Smooth muscle cell (in vitro differentiated cells): ENCODE measurements around the gene TMEM191B. TPM values are rescaled to one million over a fixed set of nuclear protein-coding genes. Genes with fewer than 3 reads are reported as not detected.
"Not testable (repeated sequence)": the region's sequence is repeated elsewhere in the genome, so short reads cannot be mapped to it uniquely, and the experiment has no call there.

Experiments
- DNase-seq: peaks from one replicate; lab custom pipeline; 2025; ENCODE audit not compliant: unreplicated experiment; lab: John Stamatoyannopoulos, UW
- H2AFZ ChIP-seq: fragments of 200-600 bp; sonication (generic); 2 replicates; pipeline ENCODE4 v1.6.0; 2016; ENCODE audit warnings: antibody characterized with exemption, low read depth, mild to moderate bottlenecking
- H3F3A ChIP-seq: fragments of 200-600 bp; sonication (generic); 2 replicates; pipeline ENCODE4 v1.6.0; 2017; ENCODE audit warnings: antibody characterized with exemption, low read depth
- H3K27ac ChIP-seq: fragments of 200-600 bp; sonication (generic); 2 replicates; pipeline ENCODE4 v1.5.1; 2016; ENCODE audit warnings: low read depth, mild to moderate bottlenecking
- H3K27me3 ChIP-seq: fragments of 200-600 bp; sonication (generic); 2 replicates; pipeline ENCODE4 v1.6.1; 2016; ENCODE audit warnings: low read depth, mild to moderate bottlenecking
- H3K36me3 ChIP-seq: fragments of 200-600 bp; sonication (generic); 2 replicates; pipeline ENCODE4 v1.5.1; 2016; ENCODE audit warnings: low read depth
- H3K4me1 ChIP-seq: fragments of 200-600 bp; sonication (generic); 2 replicates; pipeline ENCODE4 v1.5.1; 2016; ENCODE audit warnings: low read depth
- H3K4me2 ChIP-seq: fragments of 200-600 bp; sonication (generic); 2 replicates; pipeline ENCODE4 v1.6.0; 2016; ENCODE audit warnings: mild to moderate bottlenecking
- H3K4me3 ChIP-seq: fragments of 200-600 bp; sonication (generic); 2 replicates; pipeline ENCODE4 v1.5.1; 2016; ENCODE audit warnings: mild to moderate bottlenecking
- H3K79me2 ChIP-seq: fragments of 200-600 bp; sonication (generic); 2 replicates; pipeline ENCODE4 v1.6.0; 2016; ENCODE audit warnings: low read depth, mild to moderate bottlenecking
- H3K9ac ChIP-seq: fragments of 200-600 bp; sonication (generic); 2 replicates; pipeline ENCODE4 v1.6.0; 2016; ENCODE audit warnings: low read depth
- H3K9me3 ChIP-seq: fragments of 200-600 bp; sonication (generic); replicated peaks from 2 replicates; pipeline ENCODE4 v1.5.1; 2016; ENCODE audit warnings: low read depth
- H4K20me1 ChIP-seq: fragments of 200-600 bp; sonication (generic); 2 replicates; pipeline ENCODE4 v1.6.0; 2016; ENCODE audit warnings: low read depth
- WGBS: methylation state at CpG from one replicate; pipeline ENCODE4 v1.1.7; 2016; ENCODE audit warnings: low lambda C conversion rate; 5-methylcytosine and 5-hydroxymethylcytosine counted together
- polyA plus RNA-seq: library from polyadenylated mRNA; unstranded; fragments of >200 nt; fragmentation: Nextera tagmentation; extraction: Ambion mirVana; gene quantifications from 2 replicates; pipeline ENCODE4 v1.2.1, GENCODE V29; 2016
- total RNA-seq: library from RNA; depleted of rRNA; stranded (reverse); fragments of >200 nt; gene quantifications from 2 replicates; pipeline ENCODE4 v1.2.3, GENCODE V29; 2014

TMEM191B gene
- total and polyA plus RNA-seq, 2 experiments from 2014 or later, result 0.56 TPM; not detected in 1

- H3K27me3 ChIP-seq, H3F3A ChIP-seq, H3K4me3 ChIP-seq, H3K36me3 ChIP-seq, H4K20me1 ChIP-seq, H3K4me2 ChIP-seq, H3K27ac ChIP-seq, H3K79me2 ChIP-seq, H2AFZ ChIP-seq, H3K4me1 ChIP-seq, H3K9me3 ChIP-seq, DNase-seq, H3K9ac ChIP-seq: not testable (repeated sequence)
- 100% methylated on average over 2 of the region's 7 CpGs for WGBS
These were observed 23.4 kb downstream of the TMEM191B start for GRCh38 chr22:18551046-18551445.

GRCh38 chr22:18552839-18553597 lies 25.4 kb downstream of the TMEM191B start:
- DNase-seq, H3K27ac ChIP-seq, H3K9me3 ChIP-seq, H3K4me3 ChIP-seq, H3K4me2 ChIP-seq, H4K20me1 ChIP-seq, H3K79me2 ChIP-seq, H3K36me3 ChIP-seq, H3K4me1 ChIP-seq, H3K27me3 ChIP-seq, H3F3A ChIP-seq, H3K9ac ChIP-seq, H2AFZ ChIP-seq: not testable (repeated sequence)
- WGBS, result no CpG with 5 or more reads among the region's 19 CpGs

- not testable (repeated sequence) for H3F3A ChIP-seq, H3K36me3 ChIP-seq, H3K27ac ChIP-seq, H2AFZ ChIP-seq, H4K20me1 ChIP-seq, H3K4me1 ChIP-seq, H3K9me3 ChIP-seq, H3K27me3 ChIP-seq, H3K4me2 ChIP-seq, DNase-seq, H3K4me3 ChIP-seq, H3K79me2 ChIP-seq, H3K9ac ChIP-seq
- WGBS, result no CpG with 5 or more reads among the region's 22 CpGs
These were observed 27.0 kb downstream of the TMEM191B start for GRCh38 chr22:18554280-18555256.

- not testable (repeated sequence) for DNase-seq, H2AFZ ChIP-seq, H3F3A ChIP-seq, H3K9ac ChIP-seq, H3K9me3 ChIP-seq, H3K4me3 ChIP-seq, H3K27ac ChIP-seq, H3K36me3 ChIP-seq, H3K4me2 ChIP-seq, H3K27me3 ChIP-seq, H4K20me1 ChIP-seq, H3K79me2 ChIP-seq, H3K4me1 ChIP-seq
- no CpG with 5 or more reads among the region's 4 CpGs for WGBS
These were observed 30.9 kb downstream of the TMEM191B start for GRCh38 chr22:18558516-18558915.

- H3K4me1 ChIP-seq, H3K79me2 ChIP-seq, H3K36me3 ChIP-seq, H2AFZ ChIP-seq, H3K9ac ChIP-seq, H3K27me3 ChIP-seq, H3K4me2 ChIP-seq, H3F3A ChIP-seq, H4K20me1 ChIP-seq, H3K4me3 ChIP-seq, H3K27ac ChIP-seq, DNase-seq, H3K9me3 ChIP-seq: not testable (repeated sequence)
- WGBS, result no CpG with 5 or more reads among the region's 6 CpGs
These were observed 31.3 kb downstream of the TMEM191B start for GRCh38 chr22:18558939-18559338.

- H3K36me3 ChIP-seq, H3F3A ChIP-seq, DNase-seq, H3K27ac ChIP-seq, H3K79me2 ChIP-seq, H3K4me1 ChIP-seq, H3K9ac ChIP-seq, H4K20me1 ChIP-seq, H2AFZ ChIP-seq, H3K27me3 ChIP-seq, H3K4me2 ChIP-seq, H3K9me3 ChIP-seq, H3K4me3 ChIP-seq: not testable (repeated sequence)
- WGBS, result no CpG with 5 or more reads among the region's 16 CpGs
These were observed 32.7 kb downstream of the TMEM191B start for GRCh38 chr22:18560099-18560974.

- H3K4me3 ChIP-seq, H3K27ac ChIP-seq, H3F3A ChIP-seq, H2AFZ ChIP-seq, H3K4me2 ChIP-seq, H3K36me3 ChIP-seq, H3K9ac ChIP-seq, H3K9me3 ChIP-seq, H3K4me1 ChIP-seq, H3K27me3 ChIP-seq, DNase-seq, H4K20me1 ChIP-seq, H3K79me2 ChIP-seq: not testable (repeated sequence)
- WGBS, result no CpG with 5 or more reads among the region's 16 CpGs
These were observed 43.1 kb downstream of the TMEM191B start for GRCh38 chr22:18570509-18571246.
